Measurements from ENCODE around the gene NAXD.

The NAXD gene

GRCh38 chr13:110639935-110640334 lies 24.6 kb downstream of the NAXD start:
- Histone ChIP-seq H3K27ac (ENCODE audit: low read depth, low read length) (no peak overlapping the region), H3K9ac (ENCODE audit: low read depth, low read length) (no peak overlapping the region), H3K4me3 (ENCODE audit: low read length) (no peak overlapping the region), H3K36me3 (ENCODE audit: insufficient read depth, low read length) (peaks cover 83% of the 10 kb centered on the region), H3K4me1 (ENCODE audit: insufficient read depth, low read length) (no peaks in the 10 kb centered on the region), H3K27me3 (ENCODE audit: insufficient read depth, low read length) (no peaks in the 10 kb centered on the region), H3K9me3 (ENCODE audit: insufficient read depth, low read depth, low read length) (no peaks in the 10 kb centered on the region)
- 96% methylated on average over 5 of the region's 5 CpGs for WGBS

GRCh38 chr13:110640591-110641029 lies 25.3 kb downstream of the NAXD start:
- no peak overlapping the region for H3K27ac ChIP-seq (ENCODE audit: low read depth, low read length)
- peak overlapping the region; percentile 10; the same call in 1 of the 2 replicates for H3K9ac ChIP-seq (ENCODE audit: low read depth, low read length)
- 95% methylated on average over 13 of the region's 13 CpGs for WGBS

GRCh38 chr13:110641055-110642015 lies 26.0 kb downstream of the NAXD start:
- Histone ChIP-seq H3K9me3 (ENCODE audit: insufficient read depth, low read depth, low read length) (no peaks in the 10 kb centered on the region), H3K9ac (ENCODE audit: low read depth, low read length) (no peak overlapping the region), H3K4me1 (ENCODE audit: insufficient read depth, low read length) (no peaks in the 10 kb centered on the region), H3K27me3 (ENCODE audit: insufficient read depth, low read length) (no peaks in the 10 kb centered on the region), H3K27ac (ENCODE audit: low read depth, low read length) (no peak overlapping the region), H3K36me3 (ENCODE audit: insufficient read depth, low read length) (peaks cover 69% of the 10 kb centered on the region), H3K4me3 (ENCODE audit: low read length) (no peak overlapping the region)
- 91% methylated on average over 28 of the region's 29 CpGs for WGBS

More at GRCh38 chr13:110640591-110641029, 25.3 kb downstream of the NAXD start:
- H3K4me1 ChIP-seq (ENCODE audit: insufficient read depth, low read length): no peaks in the 10 kb centered on the region
- peaks cover 76% of the 10 kb centered on the region for H3K36me3 ChIP-seq (ENCODE audit: insufficient read depth, low read length)
- H3K9me3 ChIP-seq (ENCODE audit: insufficient read depth, low read depth, low read length): no peaks in the 10 kb centered on the region
- no peaks in the 10 kb centered on the region for H3K27me3 ChIP-seq (ENCODE audit: insufficient read depth, low read length)
- H3K4me3 ChIP-seq (ENCODE audit: low read length): no peak overlapping the region

- Histone ChIP-seq H3K27me3 (ENCODE audit: insufficient read depth, low read length) (no peaks in the 10 kb centered on the region), H3K4me3 (ENCODE audit: low read length) (no peak overlapping the region), H3K9me3 (ENCODE audit: insufficient read depth, low read depth, low read length) (no peaks in the 10 kb centered on the region), H3K9ac (ENCODE audit: low read depth, low read length) (no peak overlapping the region), H3K27ac (ENCODE audit: low read depth, low read length) (no peak overlapping the region), H3K4me1 (ENCODE audit: insufficient read depth, low read length) (no peaks in the 10 kb centered on the region), H3K36me3 (ENCODE audit: insufficient read depth, low read length) (peaks cover 58% of the 10 kb centered on the region)
- 95% methylated on average over 40 of the region's 40 CpGs for WGBS
These were observed 27.1 kb downstream of the NAXD start for GRCh38 chr13:110642291-110642981.

- H3K4me3 ChIP-seq (ENCODE audit: low read length): no peak overlapping the region
- no peaks in the 10 kb centered on the region for H3K27me3 ChIP-seq (ENCODE audit: insufficient read depth, low read length)
- H3K4me1 ChIP-seq (ENCODE audit: insufficient read depth, low read length): no peaks in the 10 kb centered on the region
- H3K9ac ChIP-seq (ENCODE audit: low read depth, low read length): no peak overlapping the region
- no peaks in the 10 kb centered on the region for H3K9me3 ChIP-seq (ENCODE audit: insufficient read depth, low read depth, low read length)
- peaks cover 54% of the 10 kb centered on the region for H3K36me3 ChIP-seq (ENCODE audit: insufficient read depth, low read length)
- WGBS: 95% methylated on average over 11 of the region's 11 CpGs
- no peak overlapping the region for H3K27ac ChIP-seq (ENCODE audit: low read depth, low read length)
These were observed 28.0 kb downstream of the NAXD start for GRCh38 chr13:110643324-110643723.

GRCh38 chr13:110643768-110644421 lies 28.6 kb downstream of the NAXD start:
- WGBS: 91% methylated on average over 13 of the region's 13 CpGs
- no peaks in the 10 kb centered on the region for H3K4me1 ChIP-seq (ENCODE audit: insufficient read depth, low read length)
- H3K36me3 ChIP-seq (ENCODE audit: insufficient read depth, low read length): peaks cover 48% of the 10 kb centered on the region
- no peak overlapping the region for H3K27ac ChIP-seq (ENCODE audit: low read depth, low read length)
- H3K27me3 ChIP-seq (ENCODE audit: insufficient read depth, low read length): no peaks in the 10 kb centered on the region
- H3K9me3 ChIP-seq (ENCODE audit: insufficient read depth, low read depth, low read length): no peaks in the 10 kb centered on the region
- no peak overlapping the region for H3K4me3 ChIP-seq (ENCODE audit: low read length)
- H3K9ac ChIP-seq (ENCODE audit: low read depth, low read length): no peak overlapping the region

- no peaks in the 10 kb centered on the region for H3K9me3 ChIP-seq (ENCODE audit: insufficient read depth, low read depth, low read length)
- no peaks in the 10 kb centered on the region for H3K27me3 ChIP-seq (ENCODE audit: insufficient read depth, low read length)
- peaks cover 37% of the 10 kb centered on the region for H3K36me3 ChIP-seq (ENCODE audit: insufficient read depth, low read length)
- H3K4me3 ChIP-seq (ENCODE audit: low read length): no peak overlapping the region
- WGBS: 40% methylated on average over 28 of the region's 28 CpGs
- no peak overlapping the region for H3K9ac ChIP-seq (ENCODE audit: low read depth, low read length)
- no peak overlapping the region for H3K27ac ChIP-seq (ENCODE audit: low read depth, low read length)
- H3K4me1 ChIP-seq (ENCODE audit: insufficient read depth, low read length): no peaks in the 10 kb centered on the region
These were observed 29.7 kb downstream of the NAXD start for GRCh38 chr13:110644892-110645521.

- Histone ChIP-seq H3K36me3 (ENCODE audit: insufficient read depth, low read length) (peaks cover 35% of the 10 kb centered on the region), H3K4me3 (ENCODE audit: low read length) (no peak overlapping the region), H3K9me3 (ENCODE audit: insufficient read depth, low read depth, low read length) (no peaks in the 10 kb centered on the region), H3K27me3 (ENCODE audit: insufficient read depth, low read length) (no peaks in the 10 kb centered on the region), H3K4me1 (ENCODE audit: insufficient read depth, low read length) (no peaks in the 10 kb centered on the region), H3K27ac (ENCODE audit: low read depth, low read length) (no peak overlapping the region), H3K9ac (ENCODE audit: low read depth, low read length) (no peak overlapping the region)
- WGBS: 94% methylated on average over 15 of the region's 15 CpGs
These were observed 30.4 kb downstream of the NAXD start for GRCh38 chr13:110645750-110646149.

GRCh38 chr13:110646442-110647364 lies 31.4 kb downstream of the NAXD start:
- Histone ChIP-seq H3K4me3 (ENCODE audit: low read length) (no peak overlapping the region), H3K9ac (ENCODE audit: low read depth, low read length) (no peak overlapping the region), H3K9me3 (ENCODE audit: insufficient read depth, low read depth, low read length) (no peaks in the 10 kb centered on the region), H3K27ac (ENCODE audit: low read depth, low read length) (no peak overlapping the region), H3K36me3 (ENCODE audit: insufficient read depth, low read length) (peaks cover 29% of the 10 kb centered on the region), H3K4me1 (ENCODE audit: insufficient read depth, low read length) (no peaks in the 10 kb centered on the region), H3K27me3 (ENCODE audit: insufficient read depth, low read length) (no peaks in the 10 kb centered on the region)
- 95% methylated on average over 29 of the region's 29 CpGs for WGBS

GRCh38 chr13:110647365-110647737 lies 32.0 kb downstream of the NAXD start:
- H3K4me3 ChIP-seq (ENCODE audit: low read length): no peak overlapping the region
- no peak overlapping the region for H3K27ac ChIP-seq (ENCODE audit: low read depth, low read length)
- H3K36me3 ChIP-seq (ENCODE audit: insufficient read depth, low read length): peaks cover 26% of the 10 kb centered on the region
- no peaks in the 10 kb centered on the region for H3K9me3 ChIP-seq (ENCODE audit: insufficient read depth, low read depth, low read length)
- H3K4me1 ChIP-seq (ENCODE audit: insufficient read depth, low read length): no peaks in the 10 kb centered on the region
- H3K9ac ChIP-seq (ENCODE audit: low read depth, low read length): no peak overlapping the region
- 79% methylated on average over 10 of the region's 10 CpGs for WGBS
- H3K27me3 ChIP-seq (ENCODE audit: insufficient read depth, low read length): no peaks in the 10 kb centered on the region

Data from HUES64 (cell line).